BLaER1 treated with 17β-estradiol and CSF1 and Interleukin-3, amounts not matched to agents 10 nM and 100 nM (cell line): ENCODE results near the gene NAPEPLD.
"Not testable (repeated sequence)": the region's sequence is repeated elsewhere in the genome, so short reads cannot be mapped to it uniquely, and the experiment has no call there.

Experiments
- H3K27ac ChIP-seq, 11 experiments: shearing (Covaris generic); formaldehyde crosslinking; 2 replicates each; pipeline ENCODE4 v1.8.1; 2022
- H3K27me3 ChIP-seq, 11 experiments: shearing (Covaris generic); formaldehyde crosslinking; 2 replicates each; pipeline ENCODE4 v1.8.1; 2022
- H3K36me3 ChIP-seq, 11 experiments: shearing (Covaris generic); formaldehyde crosslinking; 2 replicates each; pipeline ENCODE4 v1.8.1; 2022
- H3K4me1 ChIP-seq, 10 experiments: shearing (Covaris generic); formaldehyde crosslinking; 2 replicates each; pipeline ENCODE4 v1.8.1; 2022
- H3K4me2 ChIP-seq, 11 experiments: shearing (Covaris generic); formaldehyde crosslinking; 2 replicates each; pipeline ENCODE4 v1.8.1; 2022
- H3K4me3 ChIP-seq, 10 experiments: shearing (Covaris generic); formaldehyde crosslinking; 2 replicates each; pipeline ENCODE4 v1.8.1; 2022
- H3K9ac ChIP-seq, 11 experiments: shearing (Covaris generic); formaldehyde crosslinking; 2 replicates each; pipeline ENCODE4 v1.8.1; 2022
- H3K9me3 ChIP-seq, 11 experiments: shearing (Covaris generic); formaldehyde crosslinking; replicated peaks in 1 of 11; 2 replicates each; pipeline ENCODE4 v1.8.1; 2022
- H4K20me1 ChIP-seq, 11 experiments: shearing (Covaris generic); formaldehyde crosslinking; 2 replicates each; pipeline ENCODE4 v1.8.1; 2022
- Cebpa-rat ChIP-seq, 11 experiments: shearing (Covaris generic); IDR thresholded peaks; 2 replicates each; pipeline ENCODE4 v1.8.1; 2022

Gene NAPEPLD

DNA sequence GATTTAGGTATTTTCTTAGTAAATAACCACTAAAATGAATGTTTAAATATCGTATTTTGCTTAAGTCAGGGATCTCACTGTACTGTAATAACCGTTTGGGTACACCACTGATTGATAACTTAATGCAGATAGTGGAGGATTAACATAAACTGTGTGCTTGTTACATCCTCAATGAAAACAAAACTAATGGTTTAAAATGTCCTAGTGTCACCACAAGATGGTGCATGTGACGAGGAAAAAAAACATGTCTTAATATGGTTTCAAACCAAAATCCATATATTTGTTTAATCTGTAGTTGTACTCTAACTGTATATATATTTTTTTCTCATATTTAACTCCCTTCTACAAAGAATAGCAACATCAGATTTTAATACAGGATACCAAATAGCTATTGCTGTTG is 54.8 kb downstream of the NAPEPLD start:
- Histone ChIP-seq H3K4me2 (no peak overlapping the region), H3K9ac (no peak overlapping the region), H3K4me3 (no peak overlapping the region), H3K9me3 (peaks cover 0 to 6% (median 4%) of the 10 kb centered on the region in 11 experiments; a peak in 3 of 22 replicates), H3K27me3 (no peaks in the 10 kb centered on the region), H3K36me3 (peaks cover 58 to 88% (median 73%) of the 10 kb centered on the region in 11 experiments), H3K27ac (no peak overlapping the region), H3K4me1 (no peaks in the 10 kb centered on the region; a peak in 1 of 20 replicates), H4K20me1 (no peaks in the 10 kb centered on the region)
- no peak for TF ChIP-seq Cebpa-rat (IDR thresholded peaks at IDR 0.05)

DNA sequence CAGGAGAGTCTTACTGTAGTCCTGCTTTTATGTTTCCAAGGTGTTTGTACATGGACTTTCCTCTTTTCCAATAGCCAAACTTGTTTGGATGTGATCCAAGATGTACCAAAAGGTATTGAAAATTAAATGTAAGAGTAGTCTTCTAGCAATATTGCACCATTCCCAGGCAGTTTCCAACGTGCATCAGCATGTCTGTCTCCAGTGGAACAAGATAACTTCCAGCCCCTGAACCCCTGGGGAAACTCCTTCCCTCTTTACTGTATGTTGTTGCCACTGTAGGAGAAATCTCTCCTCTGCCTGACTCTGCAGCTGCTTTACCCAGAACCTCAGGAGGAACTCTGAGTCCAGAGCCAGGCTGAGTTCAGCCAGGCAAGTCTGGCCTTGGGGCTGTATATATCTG is 55.5 kb downstream of the NAPEPLD start:
- Histone ChIP-seq H3K27ac (no peak overlapping the region), H3K4me2 (no peak overlapping the region), H3K4me3 (no peak overlapping the region), H3K36me3 (peaks cover 65 to 94% (median 80%) of the 10 kb centered on the region in 11 experiments), H3K9ac (no peak overlapping the region), H4K20me1 (no peaks in the 10 kb centered on the region), H3K4me1 (no peaks in the 10 kb centered on the region; a peak in 1 of 20 replicates), H3K27me3 (no peaks in the 10 kb centered on the region), H3K9me3 (peaks cover 0 to 6% (median 4%) of the 10 kb centered on the region in 11 experiments; a peak in 3 of 22 replicates)
- no peak for TF ChIP-seq Cebpa-rat (IDR thresholded peaks at IDR 0.05)

DNA sequence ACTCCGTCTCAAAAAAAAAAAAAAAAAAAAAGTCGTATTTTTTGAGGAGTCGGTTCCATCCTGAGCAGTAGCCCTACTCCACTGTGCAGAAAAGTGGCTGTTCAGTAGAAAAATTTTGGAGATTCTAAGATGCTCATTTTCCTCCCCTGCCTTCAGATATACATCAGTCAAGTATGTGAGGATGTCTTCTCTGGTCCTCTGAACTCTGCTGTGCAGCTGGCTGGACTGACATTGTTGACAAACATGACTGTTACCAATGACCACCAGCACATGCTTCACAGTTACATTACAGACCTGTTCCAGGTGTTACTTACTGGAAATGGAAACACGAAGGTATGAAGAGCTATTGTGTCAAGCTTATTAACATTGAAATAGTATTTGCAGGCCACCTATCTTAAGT is 56.6 kb downstream of the NAPEPLD start:
- not testable (repeated sequence) for H3K4me2 ChIP-seq, H4K20me1 ChIP-seq, H3K27me3 ChIP-seq, H3K4me3 ChIP-seq, H3K4me1 ChIP-seq, H3K9me3 ChIP-seq, H3K9ac ChIP-seq, H3K27ac ChIP-seq
- peaks cover 71 to 97% (median 83%) of the 10 kb centered on the region in 11 experiments for H3K36me3 ChIP-seq

DNA sequence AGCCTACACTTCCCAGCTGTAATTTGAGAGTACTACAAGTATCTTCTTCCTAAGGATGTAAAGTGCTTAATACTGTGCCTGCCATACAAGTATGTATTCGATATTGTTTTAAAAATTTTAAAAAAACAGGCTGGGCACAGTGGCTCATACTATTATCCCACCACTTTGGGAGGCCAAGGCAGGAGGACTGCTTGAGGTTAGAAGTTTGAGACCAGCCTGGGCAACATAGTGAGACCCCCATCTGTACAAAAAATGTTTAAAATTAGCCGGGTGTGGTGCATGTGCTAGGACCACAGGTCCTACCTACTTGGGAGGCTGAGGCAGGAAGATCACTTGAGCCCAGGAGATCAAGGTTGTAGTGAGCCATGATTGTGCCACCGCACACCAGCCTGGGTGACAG is 65.7 kb downstream of the NAPEPLD start:
- Histone ChIP-seq H4K20me1 (peaks cover 0 to 19% (median 0%) of the 10 kb centered on the region in 11 experiments; a peak in 5 of 22 replicates), H3K27ac (no peak overlapping the region), H3K9me3 (peaks cover 5 to 13% (median 7%) of the 10 kb centered on the region in 11 experiments; a peak in 20 of 22 replicates), H3K4me1 (peaks cover under 1 to 13% (median 7%) of the 10 kb centered on the region in 10 experiments; a peak in 18 of 20 replicates), H3K9ac (no peak overlapping the region), H3K36me3 (peaks cover 52 to 87% (median 68%) of the 10 kb centered on the region in 11 experiments), H3K27me3 (no peaks in the 10 kb centered on the region), H3K4me3 (no peak overlapping the region), H3K4me2 (no peak overlapping the region)
- no peak for TF ChIP-seq Cebpa-rat (IDR thresholded peaks at IDR 0.05)

DNA sequence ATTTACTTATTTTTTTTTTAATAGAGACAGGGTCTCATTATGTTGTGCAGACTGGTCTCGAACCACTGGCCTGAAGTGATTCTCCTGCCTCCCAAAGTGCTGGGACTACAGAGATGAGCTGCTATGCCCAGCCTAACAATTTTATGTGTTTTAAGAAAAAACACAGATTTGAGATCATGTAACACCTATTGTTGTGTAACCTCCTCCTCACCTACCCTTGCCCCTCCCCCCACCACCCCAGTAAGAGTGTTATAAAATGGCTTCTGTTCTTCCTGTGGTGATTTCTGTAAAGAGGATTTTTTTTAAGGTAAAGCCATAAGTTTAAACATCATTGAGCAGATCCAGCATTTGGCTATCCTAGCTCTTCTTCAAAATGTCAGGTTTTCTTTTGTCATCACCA is 66.4 kb downstream of the NAPEPLD start:
- no peaks in the 10 kb centered on the region for H3K27me3 ChIP-seq
- H3K36me3 ChIP-seq, result peaks cover 45 to 87% (median 66%) of the 10 kb centered on the region in 11 experiments
- H3K27ac ChIP-seq, result no peak overlapping the region
- TF ChIP-seq Cebpa-rat (IDR thresholded peaks at IDR 0.05), result no peak
- peaks cover 0 to 24% (median 0%) of the 10 kb centered on the region in 11 experiments; a peak in 5 of 22 replicates for H4K20me1 ChIP-seq
- H3K9ac ChIP-seq, result no peak overlapping the region
- H3K4me2 ChIP-seq, result no peak overlapping the region
- peaks cover 11 to 19% (median 14%) of the 10 kb centered on the region in 11 experiments; a peak in 20 of 22 replicates for H3K9me3 ChIP-seq
- no peak overlapping the region for H3K4me3 ChIP-seq
- peaks cover 8 to 19% (median 13%) of the 10 kb centered on the region in 10 experiments; a peak in 18 of 20 replicates for H3K4me1 ChIP-seq

DNA sequence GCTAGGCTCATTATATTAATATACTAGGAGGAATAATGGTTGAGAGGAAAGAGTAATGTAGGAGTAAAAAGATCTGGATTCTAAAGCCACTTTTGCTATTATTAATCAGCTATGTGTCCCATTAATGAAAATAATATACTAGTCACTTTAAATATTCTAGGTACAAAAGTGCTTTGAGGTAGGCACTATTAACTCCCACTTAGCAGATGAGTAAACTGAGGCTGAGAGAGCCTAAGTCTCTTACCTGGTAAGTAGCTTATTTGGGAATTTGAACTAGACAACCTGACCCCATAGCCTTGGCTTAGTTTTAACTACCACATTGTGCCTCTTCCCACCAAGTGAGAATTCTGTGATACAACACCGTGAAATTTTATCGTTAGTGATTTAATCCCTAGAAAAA is 68.0 kb downstream of the NAPEPLD start:
- H3K4me1 ChIP-seq, result peaks cover 22 to 32% (median 27%) of the 10 kb centered on the region in 10 experiments
- H4K20me1 ChIP-seq, result peaks cover 0 to 28% (median 0%) of the 10 kb centered on the region in 11 experiments; a peak in 5 of 22 replicates
- no peak overlapping the region for H3K27ac ChIP-seq
- H3K36me3 ChIP-seq, result peaks cover 33 to 79% (median 56%) of the 10 kb centered on the region in 11 experiments
- no peak overlapping the region for H3K9ac ChIP-seq
- no peak for TF ChIP-seq Cebpa-rat (IDR thresholded peaks at IDR 0.05)
- H3K9me3 ChIP-seq, result peaks cover 11 to 19% (median 14%) of the 10 kb centered on the region in 11 experiments; a peak in 20 of 22 replicates
- H3K4me2 ChIP-seq, result no peak overlapping the region
- no peaks in the 10 kb centered on the region for H3K27me3 ChIP-seq
- no peak overlapping the region for H3K4me3 ChIP-seq

DNA sequence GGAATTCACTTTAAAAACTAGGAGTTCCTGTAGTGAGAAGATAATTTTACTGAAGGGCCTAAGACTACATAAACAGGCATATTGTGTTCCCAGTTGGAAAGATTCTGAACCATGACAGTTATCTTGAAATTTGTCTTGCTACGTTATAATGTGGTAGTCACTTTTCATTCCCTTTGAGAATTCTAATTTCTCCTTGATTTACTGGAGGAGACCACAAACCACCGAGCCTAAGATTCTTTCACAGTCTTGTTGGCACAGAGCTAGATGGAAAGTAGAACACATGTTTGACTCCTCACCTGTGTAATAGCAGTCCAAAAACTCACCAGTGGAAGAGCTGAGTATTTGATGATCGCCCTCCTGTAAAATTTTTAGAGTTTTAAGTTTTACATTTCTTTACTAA is 69.1 kb downstream of the NAPEPLD start:
- H3K9ac ChIP-seq, result no peak overlapping the region
- H4K20me1 ChIP-seq, result peaks cover 0 to 32% (median 0%) of the 10 kb centered on the region in 11 experiments; a peak in 5 of 22 replicates
- H3K9me3 ChIP-seq, result peaks cover 11 to 19% (median 14%) of the 10 kb centered on the region in 11 experiments; a peak in 20 of 22 replicates
- H3K36me3 ChIP-seq, result peaks cover 22 to 68% (median 46%) of the 10 kb centered on the region in 11 experiments
- 0 out of 22 replicates have a peak overlapping the region, but pooled peaks of 1 of the 11 experiments have one; percentile 17 for H3K4me2 ChIP-seq
- H3K4me3 ChIP-seq, result no peak overlapping the region
- H3K27ac ChIP-seq, result no peak overlapping the region
- no peak for TF ChIP-seq Cebpa-rat (IDR thresholded peaks at IDR 0.05)
- no peaks in the 10 kb centered on the region for H3K27me3 ChIP-seq
- H3K4me1 ChIP-seq, result peaks cover 25 to 35% (median 30%) of the 10 kb centered on the region in 10 experiments

DNA sequence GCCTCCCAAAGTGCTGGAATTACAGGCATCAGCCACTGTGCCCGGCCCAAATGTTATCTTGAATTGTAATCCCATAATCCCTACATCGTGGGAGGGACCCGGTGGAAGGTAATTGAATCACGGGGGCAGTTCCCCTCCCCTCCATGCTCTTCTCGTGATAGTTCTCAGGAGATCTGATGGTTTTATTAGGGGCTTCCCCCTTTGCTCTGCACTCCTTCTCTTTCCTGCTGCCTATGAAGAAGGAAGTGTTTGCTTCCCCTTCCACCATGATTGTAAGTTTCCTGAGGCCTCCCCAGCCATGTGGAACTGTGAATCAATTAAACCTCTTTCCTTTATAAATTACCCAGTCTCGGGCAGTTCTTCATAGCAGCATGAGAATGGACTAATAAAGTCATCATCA is 70.7 kb downstream of the NAPEPLD start:
- Histone ChIP-seq H3K27ac (peak overlapping the region in 4 of 11 experiments; percentile 8 to 34 (median 12); a peak in 3 of 22 replicates), H3K4me3 (peak overlapping the region in 1 of 10 experiments; percentile 5; a peak in 1 of 20 replicates), H3K4me2 (peak overlapping the region; percentile 5 to 86 (median 39); a peak in 17 of 22 replicates), H3K9me3 (peaks cover 11 to 19% (median 14%) of the 10 kb centered on the region in 11 experiments; a peak in 20 of 22 replicates), H3K4me1 (peaks cover 34 to 45% (median 40%) of the 10 kb centered on the region in 10 experiments), H4K20me1 (peaks cover 0 to 31% (median 0%) of the 10 kb centered on the region in 11 experiments; a peak in 5 of 22 replicates), H3K36me3 (peaks cover 6 to 52% (median 30%) of the 10 kb centered on the region in 11 experiments; a peak in 21 of 22 replicates)
- not testable (repeated sequence) for H3K27me3 ChIP-seq, H3K9ac ChIP-seq

DNA sequence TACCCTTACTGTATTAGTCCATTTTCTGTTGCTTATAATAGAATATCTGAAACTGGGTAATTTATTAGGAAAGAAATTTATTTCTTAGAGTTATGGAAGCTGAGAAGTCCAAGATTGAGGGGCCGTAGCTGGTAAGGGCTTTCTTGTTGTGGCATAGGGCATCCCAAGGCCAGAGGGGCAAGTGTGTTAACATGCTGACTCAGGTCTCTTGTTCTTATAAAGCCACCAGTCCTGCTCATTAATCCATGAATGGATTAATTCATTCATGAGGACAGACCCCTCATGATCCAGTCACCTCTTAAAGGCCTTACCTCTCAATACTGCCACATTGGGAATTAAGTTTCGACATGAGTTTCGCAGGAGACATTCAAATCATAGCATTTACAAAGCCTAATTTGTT is 71.6 kb downstream of the NAPEPLD start:
- Histone ChIP-seq H3K9ac (no peak overlapping the region), H3K4me3 (no peak overlapping the region), H3K27me3 (no peaks in the 10 kb centered on the region), H3K4me2 (peak overlapping the region in 9 of 11 experiments; percentile 1 to 98 (median 93); a peak in 14 of 22 replicates), H3K9me3 (peaks cover 11 to 19% (median 14%) of the 10 kb centered on the region in 11 experiments; a peak in 20 of 22 replicates), H3K36me3 (peaks cover 0 to 43% (median 20%) of the 10 kb centered on the region in 11 experiments; a peak in 21 of 22 replicates), H3K27ac (no peak overlapping the region), H3K4me1 (peaks cover 34 to 45% (median 40%) of the 10 kb centered on the region in 10 experiments), H4K20me1 (peaks cover 0 to 31% (median 0%) of the 10 kb centered on the region in 11 experiments; a peak in 5 of 22 replicates)
- no peak for TF ChIP-seq Cebpa-rat (IDR thresholded peaks at IDR 0.05)
